Smooth muscle cell (in vitro differentiated cells): ENCODE measurements around the gene CYP4F8. TPM values are rescaled to one million over a fixed set of nuclear protein-coding genes. Genes with fewer than 3 reads are reported as not detected.

Experiments
- DNase-seq: peaks from one replicate; lab custom pipeline; 2025; ENCODE audit not compliant: unreplicated experiment; lab: John Stamatoyannopoulos, UW
- H2AFZ ChIP-seq: fragments of 200-600 bp; sonication (generic); 2 replicates; pipeline ENCODE4 v1.6.0; 2016; ENCODE audit warnings: antibody characterized with exemption, low read depth, mild to moderate bottlenecking
- H3F3A ChIP-seq: fragments of 200-600 bp; sonication (generic); 2 replicates; pipeline ENCODE4 v1.6.0; 2017; ENCODE audit warnings: antibody characterized with exemption, low read depth
- H3K27ac ChIP-seq: fragments of 200-600 bp; sonication (generic); 2 replicates; pipeline ENCODE4 v1.5.1; 2016; ENCODE audit warnings: low read depth, mild to moderate bottlenecking
- H3K27me3 ChIP-seq: fragments of 200-600 bp; sonication (generic); 2 replicates; pipeline ENCODE4 v1.6.1; 2016; ENCODE audit warnings: low read depth, mild to moderate bottlenecking
- H3K36me3 ChIP-seq: fragments of 200-600 bp; sonication (generic); 2 replicates; pipeline ENCODE4 v1.5.1; 2016; ENCODE audit warnings: low read depth
- H3K4me1 ChIP-seq: fragments of 200-600 bp; sonication (generic); 2 replicates; pipeline ENCODE4 v1.5.1; 2016; ENCODE audit warnings: low read depth
- H3K4me2 ChIP-seq: fragments of 200-600 bp; sonication (generic); 2 replicates; pipeline ENCODE4 v1.6.0; 2016; ENCODE audit warnings: mild to moderate bottlenecking
- H3K4me3 ChIP-seq: fragments of 200-600 bp; sonication (generic); 2 replicates; pipeline ENCODE4 v1.5.1; 2016; ENCODE audit warnings: mild to moderate bottlenecking
- H3K79me2 ChIP-seq: fragments of 200-600 bp; sonication (generic); 2 replicates; pipeline ENCODE4 v1.6.0; 2016; ENCODE audit warnings: low read depth, mild to moderate bottlenecking
- H3K9ac ChIP-seq: fragments of 200-600 bp; sonication (generic); 2 replicates; pipeline ENCODE4 v1.6.0; 2016; ENCODE audit warnings: low read depth
- H3K9me3 ChIP-seq: fragments of 200-600 bp; sonication (generic); replicated peaks from 2 replicates; pipeline ENCODE4 v1.5.1; 2016; ENCODE audit warnings: low read depth
- H4K20me1 ChIP-seq: fragments of 200-600 bp; sonication (generic); 2 replicates; pipeline ENCODE4 v1.6.0; 2016; ENCODE audit warnings: low read depth
- WGBS: methylation state at CpG from one replicate; pipeline ENCODE4 v1.1.7; 2016; ENCODE audit warnings: low lambda C conversion rate; 5-methylcytosine and 5-hydroxymethylcytosine counted together
- polyA plus RNA-seq: library from polyadenylated mRNA; unstranded; fragments of >200 nt; fragmentation: Nextera tagmentation; extraction: Ambion mirVana; gene quantifications from 2 replicates; pipeline ENCODE4 v1.2.1, GENCODE V29; 2016
- total RNA-seq: library from RNA; depleted of rRNA; stranded (reverse); fragments of >200 nt; gene quantifications from 2 replicates; pipeline ENCODE4 v1.2.3, GENCODE V29; 2014
- TF ChIP-seq, protein P1 (sequence below): fragments of 200-600 bp; sonication (generic); IDR thresholded peaks from 2 replicates; pipeline ENCODE4 v1.5.1; 2017; ENCODE audit warnings: borderline replicate concordance, mild to moderate bottlenecking, antibody characterized with exemption; ENCODE audit not compliant: insufficient read depth, poor library complexity, severe bottlenecking

The CYP4F8 gene
- total and polyA plus RNA-seq, 2 experiments from 2014 or later: not detected

- Histone ChIP-seq H3K27me3 (no peaks in the 10 kb centered on the region), H2AFZ (no peak overlapping the region), H3K9me3 (no peaks in the 10 kb centered on the region), H3K9ac (no peak overlapping the region), H4K20me1 (no peaks in the 10 kb centered on the region), H3K4me3 (no peak overlapping the region), H3K27ac (no peak overlapping the region), H3K79me2 (no peaks in the 10 kb centered on the region), H3K36me3 (no peaks in the 10 kb centered on the region), H3K4me2 (no peak overlapping the region), H3F3A (no peaks in the 10 kb centered on the region), H3K4me1 (no peaks in the 10 kb centered on the region)
- no peak for DNase-seq
- WGBS: 90% methylated on average over 4 of the region's 4 CpGs
- TF ChIP-seq, protein P1, sequence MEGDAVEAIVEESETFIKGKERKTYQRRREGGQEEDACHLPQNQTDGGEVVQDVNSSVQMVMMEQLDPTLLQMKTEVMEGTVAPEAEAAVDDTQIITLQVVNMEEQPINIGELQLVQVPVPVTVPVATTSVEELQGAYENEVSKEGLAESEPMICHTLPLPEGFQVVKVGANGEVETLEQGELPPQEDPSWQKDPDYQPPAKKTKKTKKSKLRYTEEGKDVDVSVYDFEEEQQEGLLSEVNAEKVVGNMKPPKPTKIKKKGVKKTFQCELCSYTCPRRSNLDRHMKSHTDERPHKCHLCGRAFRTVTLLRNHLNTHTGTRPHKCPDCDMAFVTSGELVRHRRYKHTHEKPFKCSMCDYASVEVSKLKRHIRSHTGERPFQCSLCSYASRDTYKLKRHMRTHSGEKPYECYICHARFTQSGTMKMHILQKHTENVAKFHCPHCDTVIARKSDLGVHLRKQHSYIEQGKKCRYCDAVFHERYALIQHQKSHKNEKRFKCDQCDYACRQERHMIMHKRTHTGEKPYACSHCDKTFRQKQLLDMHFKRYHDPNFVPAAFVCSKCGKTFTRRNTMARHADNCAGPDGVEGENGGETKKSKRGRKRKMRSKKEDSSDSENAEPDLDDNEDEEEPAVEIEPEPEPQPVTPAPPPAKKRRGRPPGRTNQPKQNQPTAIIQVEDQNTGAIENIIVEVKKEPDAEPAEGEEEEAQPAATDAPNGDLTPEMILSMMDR: no peak
Observed at GRCh38 chr19:15616183-15616582, 1.2 kb downstream of the CYP4F8 start.

DNA sequence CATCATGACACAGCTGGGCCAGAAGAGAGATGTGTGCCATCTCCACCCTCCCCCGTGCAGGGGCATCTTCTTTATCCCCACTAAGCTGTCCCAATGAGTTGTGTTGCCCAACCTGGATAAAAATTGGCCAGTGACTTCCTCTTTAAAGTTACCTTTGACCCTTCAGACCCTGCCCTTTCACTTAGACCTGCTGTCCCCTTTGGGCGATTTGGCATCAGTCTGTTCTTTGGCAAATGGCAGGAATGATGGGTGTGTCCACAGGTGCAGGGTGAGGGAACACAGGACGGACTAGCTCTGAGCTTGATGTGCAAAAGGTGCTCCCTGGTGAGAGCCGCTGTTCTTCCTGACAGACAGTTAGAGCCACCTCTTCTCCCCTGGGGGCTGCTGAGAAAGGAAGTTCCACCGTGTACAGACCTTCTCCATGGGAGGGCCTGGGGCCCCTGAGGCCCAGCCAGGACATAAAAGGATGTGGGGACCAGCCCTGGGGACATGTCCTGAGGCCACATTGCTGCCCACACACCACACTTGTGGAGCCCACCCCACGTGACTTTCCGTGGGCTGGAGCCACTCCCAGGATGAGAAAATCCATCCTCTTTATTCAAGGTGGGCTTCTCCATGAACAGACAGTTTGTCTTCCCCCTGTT, 1.7 kb downstream of the CYP4F8 start:
- 55% methylated on average over 7 of the region's 7 CpGs for WGBS
- Histone ChIP-seq H3K27ac (no peak overlapping the region), H3K79me2 (no peaks in the 10 kb centered on the region), H2AFZ (no peak overlapping the region), H3K4me3 (no peak overlapping the region), H4K20me1 (no peaks in the 10 kb centered on the region), H3F3A (no peaks in the 10 kb centered on the region), H3K9ac (no peak overlapping the region), H3K4me2 (no peak overlapping the region), H3K9me3 (no peaks in the 10 kb centered on the region), H3K27me3 (no peaks in the 10 kb centered on the region), H3K4me1 (no peaks in the 10 kb centered on the region), H3K36me3 (no peaks in the 10 kb centered on the region)
- TF ChIP-seq, protein P1: no peak
- DNase-seq: no peak

GRCh38 chr19:15618321-15618720, 3.3 kb downstream of the CYP4F8 start:
- H3F3A ChIP-seq: no peaks in the 10 kb centered on the region
- no peaks in the 10 kb centered on the region for H3K9me3 ChIP-seq
- no peaks in the 10 kb centered on the region for H3K27me3 ChIP-seq
- no peak overlapping the region for H3K27ac ChIP-seq
- H3K4me1 ChIP-seq: no peaks in the 10 kb centered on the region
- H3K79me2 ChIP-seq: no peaks in the 10 kb centered on the region
- TF ChIP-seq, protein P1: no peak
- DNase-seq: no peak
- H3K9ac ChIP-seq: no peak overlapping the region
- no peaks in the 10 kb centered on the region for H4K20me1 ChIP-seq
- no peak overlapping the region for H3K4me3 ChIP-seq
- 68% methylated on average over 5 of the region's 5 CpGs for WGBS
- H3K4me2 ChIP-seq: no peak overlapping the region
- H2AFZ ChIP-seq: no peak overlapping the region
- H3K36me3 ChIP-seq: no peaks in the 10 kb centered on the region

DNA sequence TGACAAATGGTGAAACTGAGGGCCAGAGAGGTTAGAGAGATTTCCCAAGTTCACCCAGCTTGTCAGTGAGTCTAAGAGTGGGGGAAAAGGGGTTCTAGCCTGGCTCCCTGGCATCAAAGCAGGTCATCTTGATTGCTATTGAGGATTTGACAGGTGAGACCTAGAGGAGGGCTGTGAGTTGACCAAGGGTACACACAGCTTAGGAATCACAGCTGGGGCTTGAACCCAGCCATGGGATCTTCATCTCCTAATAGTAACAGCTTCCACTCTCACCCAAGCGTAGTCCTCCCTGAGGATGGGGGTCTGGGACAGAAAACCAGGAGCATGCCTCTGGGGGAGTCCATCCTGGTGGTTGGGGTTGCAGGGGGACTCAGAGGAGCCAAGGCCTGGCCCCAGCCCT, 6.8 kb downstream of the CYP4F8 start:
- Histone ChIP-seq H3K9ac (no peak overlapping the region), H3K9me3 (no peaks in the 10 kb centered on the region), H3K27me3 (no peaks in the 10 kb centered on the region), H3K4me1 (no peaks in the 10 kb centered on the region), H4K20me1 (no peaks in the 10 kb centered on the region), H3K4me3 (no peak overlapping the region), H3F3A (no peaks in the 10 kb centered on the region), H3K27ac (no peak overlapping the region), H3K36me3 (no peaks in the 10 kb centered on the region), H2AFZ (no peak overlapping the region), H3K79me2 (no peaks in the 10 kb centered on the region), H3K4me2 (no peak overlapping the region)
- TF ChIP-seq, protein P1: no peak
- no peak for DNase-seq
- WGBS: 76% methylated on average over 1 of the region's 1 CpG
